Measurements from ENCODE around the gene PRND.
"Not testable (repeated sequence)": the region's sequence is repeated elsewhere in the genome, so short reads cannot be mapped to it uniquely, and the experiment has no call there.

Gene PRND

GRCh38 chr20:4709261-4710105 lies 12.2 kb upstream of the PRND start:
- no peak for DNase-seq

GRCh38 chr20:4710106-4710475 lies 11.6 kb upstream of the PRND start:
- DNase-seq: no peak

GRCh38 chr20:4711511-4711910 lies 10.2 kb upstream of the PRND start:
- no peak for DNase-seq

GRCh38 chr20:4713401-4713800 lies 8.3 kb upstream of the PRND start:
- no peak for DNase-seq

GRCh38 chr20:4714818-4715217 lies 6.9 kb upstream of the PRND start:
- no peak for DNase-seq

GRCh38 chr20:4717816-4718570 lies 3.7 kb upstream of the PRND start:
- DNase-seq: no peak

GRCh38 chr20:4719190-4719589 lies 2.5 kb upstream of the PRND start:
- no peak for DNase-seq

GRCh38 chr20:4720041-4720976 lies 1.4 kb upstream of the PRND start:
- peak; percentile 87 for DNase-seq

- DNase-seq: no peak
Measured at GRCh38 chr20:4720977-4721349, 746 bp upstream of the PRND start.

GRCh38 chr20:4722571-4722970 lies 862 bp downstream of the PRND start:
- no peak for DNase-seq

GRCh38 chr20:4722993-4723392 lies 1.3 kb downstream of the PRND start:
- DNase-seq: no peak

- DNase-seq: not testable (repeated sequence)
Measured at GRCh38 chr20:4723553-4723952, 1.8 kb downstream of the PRND start.

GRCh38 chr20:4724459-4725262 lies 3.0 kb downstream of the PRND start:
- DNase-seq: no peak

GRCh38 chr20:4725263-4725550 lies 3.5 kb downstream of the PRND start:
- no peak for DNase-seq

GRCh38 chr20:4726710-4727397 lies 5.1 kb downstream of the PRND start:
- DNase-seq: no peak

GRCh38 chr20:4728120-4728760 lies 6.5 kb downstream of the PRND start:
- DNase-seq: no peak

- DNase-seq: no peak
Measured at GRCh38 chr20:4729265-4729664, 7.6 kb downstream of the PRND start.

- no peak for DNase-seq
Measured at GRCh38 chr20:4730780-4731179, 9.1 kb downstream of the PRND start.

- DNase-seq: no peak
Measured at GRCh38 chr20:4736875-4737274, 15.2 kb downstream of the PRND start.

- DNase-seq: no peak
Measured at GRCh38 chr20:4737857-4738627, 16.3 kb downstream of the PRND start.

All from femur (tissue), 1 donor.